Astrocyte of the hippocampus (primary cell): ENCODE data around the gene AGA.
A peak's percentile ranks its signal among the peaks of the same experiment; 100 is the strongest.

Experiments
- DNase-seq: peaks from one replicate; pipeline ENCODE4 v3.0.0; 2011; ENCODE audit warnings: low read depth, low spot score

Gene AGA

GRCh38 chr4:177441803-177442622, at the start of gene AGA:
Gene AGA (minus strand): TSS chr4:177442437. CDS start chr4:177442375, 62 bp downstream.
- peak; percentile 98 for DNase-seq

- DNase-seq = no peak
Measured at GRCh38 chr4:177492022-177492421, 49.8 kb upstream of the AGA start.

DNA sequence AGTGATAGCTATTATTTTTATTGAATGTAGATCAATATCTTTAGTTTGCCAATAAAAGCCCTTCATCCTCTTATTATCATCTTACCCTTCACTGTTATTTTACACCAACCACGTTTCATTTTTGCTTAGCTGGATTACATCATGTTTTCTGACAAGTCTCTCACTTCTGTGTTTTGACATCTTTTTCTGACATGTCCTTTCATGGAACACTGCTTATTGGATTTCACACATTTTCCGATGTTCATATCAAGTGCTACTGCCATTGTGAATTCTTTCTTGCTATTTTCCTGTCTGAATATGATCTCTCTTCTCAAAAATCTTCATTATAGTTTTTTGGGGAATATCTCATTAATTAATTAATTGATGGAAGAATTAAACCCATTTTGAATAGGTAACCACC, 48.5 kb upstream of the AGA start:
- no peak for DNase-seq

GRCh38 chr4:177489471-177490246, 47.4 kb upstream of the AGA start:
- peak; percentile 11 for DNase-seq

DNA sequence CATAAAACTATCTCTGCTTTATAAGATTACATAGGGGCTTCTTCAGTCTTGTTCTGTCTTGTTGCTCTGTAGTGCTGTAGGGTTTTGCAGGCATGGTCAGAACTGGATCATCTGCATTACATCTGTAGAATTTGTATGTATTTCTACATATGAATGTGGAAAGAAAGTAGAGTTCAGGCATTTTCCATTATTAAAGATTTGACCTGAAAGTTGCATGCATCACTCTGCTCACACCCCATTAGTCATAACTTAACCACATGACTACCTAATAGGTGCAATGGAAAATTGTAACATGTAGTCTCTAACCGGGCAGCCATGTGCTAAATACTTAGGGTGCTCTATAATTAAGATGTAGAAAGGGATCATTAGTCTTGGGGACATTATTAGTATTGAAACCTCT, 45.7 kb upstream of the AGA start:
- no peak for DNase-seq

- peak; percentile 35 for DNase-seq
Measured at GRCh38 chr4:177485528-177485927, 43.3 kb upstream of the AGA start.

- peak; percentile 57 for DNase-seq
Measured at GRCh38 chr4:177484613-177485021, 42.4 kb upstream of the AGA start.

GRCh38 chr4:177483760-177484159, 41.5 kb upstream of the AGA start:
- no peak for DNase-seq

- DNase-seq = no peak
Measured at GRCh38 chr4:177483271-177483670, 41.0 kb upstream of the AGA start.

DNA sequence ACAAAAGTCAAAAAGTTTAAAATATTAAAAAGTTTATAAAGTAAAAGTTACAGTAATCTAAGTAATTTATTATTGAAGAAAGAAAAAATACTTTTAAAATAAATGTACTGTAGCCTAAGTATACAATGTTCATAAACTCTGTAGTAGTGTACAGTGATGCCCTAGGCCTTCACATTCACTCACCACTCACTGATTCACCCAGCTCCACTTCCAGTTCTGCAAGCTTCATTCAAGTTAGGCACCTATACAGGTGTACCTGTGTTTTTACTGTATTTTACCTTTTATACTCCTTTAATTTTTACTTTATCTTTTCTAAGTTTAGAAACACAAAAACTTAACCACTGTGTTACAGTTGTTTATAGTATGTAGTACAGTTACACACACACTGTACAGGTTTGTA, 40.1 kb upstream of the AGA start:
- DNase-seq = no peak

- peak; percentile 53 for DNase-seq
Measured at GRCh38 chr4:177480795-177481194, 38.6 kb upstream of the AGA start.

- no peak for DNase-seq
Measured at GRCh38 chr4:177479063-177479462, 36.8 kb upstream of the AGA start.

GRCh38 chr4:177478496-177478895, 36.3 kb upstream of the AGA start:
- peak; percentile 28 for DNase-seq

GRCh38 chr4:177473991-177474390, 31.8 kb upstream of the AGA start:
- no peak for DNase-seq

DNA sequence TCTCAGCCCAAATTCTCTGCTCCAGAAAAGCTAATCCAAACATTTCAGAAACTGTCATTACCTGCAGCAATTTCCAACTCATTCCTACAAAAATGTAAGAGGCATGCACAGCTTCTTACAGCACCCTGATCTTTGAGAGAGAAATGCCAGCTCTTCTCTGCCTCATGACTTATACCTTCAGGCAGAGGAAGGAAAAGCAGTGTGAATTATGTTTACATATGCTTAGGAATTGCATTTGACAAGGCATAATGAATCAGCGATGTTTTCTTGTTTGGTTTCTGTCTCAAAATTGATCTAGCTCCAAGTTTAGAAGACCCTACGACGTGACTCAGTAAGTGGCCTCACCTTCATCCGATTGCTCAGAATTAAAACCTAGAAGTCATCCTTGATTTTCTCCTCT, 21.8 kb upstream of the AGA start:
- no peak for DNase-seq

- no peak for DNase-seq
Measured at GRCh38 chr4:177461606-177462005, 19.4 kb upstream of the AGA start.

DNA sequence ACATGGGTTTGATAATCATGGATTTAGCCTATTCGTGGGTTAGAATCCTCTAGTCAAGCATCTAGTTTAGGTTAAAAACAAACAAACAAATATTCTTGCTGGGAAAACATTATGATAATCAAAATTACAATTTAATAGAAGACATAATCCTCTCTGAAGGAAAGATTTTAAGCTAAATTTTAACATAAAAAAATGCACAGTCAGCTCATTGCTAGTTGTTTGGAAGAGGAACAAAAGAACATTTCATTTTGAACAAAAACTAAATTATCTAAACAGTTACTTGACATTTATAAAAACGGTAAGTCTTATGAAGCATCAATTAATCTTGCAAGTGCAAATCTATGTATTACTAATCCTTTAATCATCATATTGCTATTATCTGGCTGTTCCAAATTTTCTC, 18.2 kb upstream of the AGA start:
- DNase-seq = no peak

DNA sequence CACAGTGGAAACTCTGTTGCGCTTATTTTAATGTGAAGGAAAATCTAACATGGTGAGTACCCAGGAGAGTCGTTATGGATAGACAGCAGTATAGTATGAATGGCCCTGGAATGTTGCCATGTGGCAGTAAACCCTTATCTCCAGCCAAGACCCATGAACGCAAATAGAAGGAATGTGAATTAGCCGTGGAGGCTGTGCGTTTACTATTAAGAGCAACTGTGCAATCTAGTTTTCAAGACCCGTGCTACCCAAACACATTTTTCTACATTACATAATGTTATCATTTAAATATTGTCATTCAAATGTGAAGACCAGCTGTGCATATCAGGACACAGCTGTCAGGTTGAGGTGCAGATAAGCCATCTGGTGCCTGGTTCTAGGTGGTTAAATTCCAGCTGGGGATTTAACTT, 13.3 kb upstream of the AGA start:
- DNase-seq = peak; percentile 30

- no peak for DNase-seq
Measured at GRCh38 chr4:177453116-177453515, 10.9 kb upstream of the AGA start.

GRCh38 chr4:177451108-177451500, 8.9 kb upstream of the AGA start:
- no peak for DNase-seq

DNA sequence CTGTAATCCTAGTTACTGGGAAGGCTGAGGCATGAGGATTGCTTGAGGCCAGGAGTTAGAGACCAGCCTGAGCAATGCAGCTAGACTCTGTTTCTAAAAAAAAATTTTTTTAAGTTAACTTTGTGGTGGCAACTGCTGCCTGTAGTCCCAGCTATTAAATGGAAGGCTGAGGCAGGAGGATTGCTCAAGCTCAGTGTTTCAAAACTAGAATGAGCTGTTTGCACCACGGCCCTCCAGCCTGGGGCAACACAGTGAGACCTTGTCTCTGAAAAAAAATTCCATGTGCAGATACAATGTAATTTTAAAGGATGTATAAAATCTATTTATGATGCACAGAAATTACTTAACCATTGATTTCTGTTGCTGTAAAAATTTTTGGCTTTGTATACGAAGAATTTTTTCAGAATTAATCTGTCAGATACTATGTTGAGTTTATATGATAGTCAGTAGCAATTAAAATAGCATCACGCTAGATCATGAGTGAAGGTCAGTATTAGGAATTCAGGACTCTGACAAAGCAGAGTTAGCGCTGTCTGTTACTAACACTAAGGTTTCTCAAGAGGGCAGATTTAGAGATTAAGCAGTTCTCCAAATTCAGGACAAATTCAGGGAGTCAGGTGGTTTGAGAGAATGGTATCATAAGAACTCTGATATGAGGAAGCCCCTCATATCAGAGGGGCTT, 8.3 kb upstream of the AGA start:
- DNase-seq = no peak

DNA sequence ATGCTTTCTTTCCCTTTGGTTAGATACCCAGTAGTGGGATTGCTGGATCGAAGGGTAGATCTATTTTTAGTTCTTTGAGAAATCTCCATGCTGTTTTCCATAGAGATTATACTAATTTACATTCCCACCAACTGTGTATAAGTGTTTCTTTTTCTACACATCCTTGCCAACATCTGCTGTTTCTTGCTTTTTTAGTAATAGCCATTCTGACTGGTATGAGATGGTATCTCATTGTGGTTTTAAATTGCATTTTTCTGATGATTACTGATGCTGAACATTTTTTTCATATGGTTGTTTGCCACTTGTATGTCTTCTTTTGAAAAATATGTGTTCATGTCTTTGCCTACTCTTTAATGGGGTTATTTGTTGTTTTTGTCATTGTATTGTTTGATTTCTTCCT, 6.6 kb upstream of the AGA start:
- peak; percentile 53 for DNase-seq
